Measurements from ENCODE around the gene R3HDM4. TPM values are rescaled to one million over a fixed set of nuclear protein-coding genes. Genes with fewer than 3 reads are reported as not detected.
"Not testable (repeated sequence)": the region's sequence is repeated elsewhere in the genome, so short reads cannot be mapped to it uniquely, and the experiment has no call there.

The R3HDM4 gene
- total RNA-seq, 4 donors from 2014 or later = 23.7 to 44.9 (median 32.9) TPM

DNA sequence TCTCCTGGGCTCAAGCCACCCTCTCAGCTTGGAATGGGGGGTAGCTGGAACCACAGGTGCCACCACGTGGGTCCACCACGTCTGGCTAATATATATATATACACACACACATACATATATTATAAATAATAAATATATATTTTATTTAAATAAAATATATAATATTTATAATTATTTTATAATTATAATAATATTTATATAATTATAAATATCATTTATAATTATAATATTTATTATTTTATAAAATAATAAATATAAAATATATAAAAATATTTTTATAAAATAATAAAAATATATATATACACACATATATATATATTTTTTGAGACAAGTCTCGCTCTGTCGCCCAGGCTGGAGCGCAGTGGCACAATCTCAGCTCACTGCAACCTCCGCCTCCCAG lies 58.5 kb downstream of the R3HDM4 start:
- no peaks in the 10 kb centered on the region for H3K9me3 ChIP-seq
- no peak overlapping the region for H3K27ac ChIP-seq
- peaks cover 73% of the 10 kb centered on the region for H3K27me3 ChIP-seq
- H3K4me3 ChIP-seq = no peak overlapping the region
- ATAC-seq = no peak
- no peak for TF ChIP-seq POLR2AphosphoS5 (IDR thresholded peaks at IDR 0.05)
- TF ChIP-seq EP300 (IDR thresholded peaks at IDR 0.05) = no peak
- TF ChIP-seq, protein P1, sequence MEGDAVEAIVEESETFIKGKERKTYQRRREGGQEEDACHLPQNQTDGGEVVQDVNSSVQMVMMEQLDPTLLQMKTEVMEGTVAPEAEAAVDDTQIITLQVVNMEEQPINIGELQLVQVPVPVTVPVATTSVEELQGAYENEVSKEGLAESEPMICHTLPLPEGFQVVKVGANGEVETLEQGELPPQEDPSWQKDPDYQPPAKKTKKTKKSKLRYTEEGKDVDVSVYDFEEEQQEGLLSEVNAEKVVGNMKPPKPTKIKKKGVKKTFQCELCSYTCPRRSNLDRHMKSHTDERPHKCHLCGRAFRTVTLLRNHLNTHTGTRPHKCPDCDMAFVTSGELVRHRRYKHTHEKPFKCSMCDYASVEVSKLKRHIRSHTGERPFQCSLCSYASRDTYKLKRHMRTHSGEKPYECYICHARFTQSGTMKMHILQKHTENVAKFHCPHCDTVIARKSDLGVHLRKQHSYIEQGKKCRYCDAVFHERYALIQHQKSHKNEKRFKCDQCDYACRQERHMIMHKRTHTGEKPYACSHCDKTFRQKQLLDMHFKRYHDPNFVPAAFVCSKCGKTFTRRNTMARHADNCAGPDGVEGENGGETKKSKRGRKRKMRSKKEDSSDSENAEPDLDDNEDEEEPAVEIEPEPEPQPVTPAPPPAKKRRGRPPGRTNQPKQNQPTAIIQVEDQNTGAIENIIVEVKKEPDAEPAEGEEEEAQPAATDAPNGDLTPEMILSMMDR (IDR thresholded peaks at IDR 0.05) = no peak
- TF ChIP-seq POLR2A (IDR thresholded peaks at IDR 0.05) = no peak
- H3K36me3 ChIP-seq = no peaks in the 10 kb centered on the region
- 73 to 76% methylated on average over 6 of the region's 6 CpGs for WGBS, 2 donors (ENCODE audit: low coverage in 1 of 2)
- H3K4me1 ChIP-seq = peaks cover 0 to 46% (median 17%) of the 10 kb centered on the region in 3 donors

DNA sequence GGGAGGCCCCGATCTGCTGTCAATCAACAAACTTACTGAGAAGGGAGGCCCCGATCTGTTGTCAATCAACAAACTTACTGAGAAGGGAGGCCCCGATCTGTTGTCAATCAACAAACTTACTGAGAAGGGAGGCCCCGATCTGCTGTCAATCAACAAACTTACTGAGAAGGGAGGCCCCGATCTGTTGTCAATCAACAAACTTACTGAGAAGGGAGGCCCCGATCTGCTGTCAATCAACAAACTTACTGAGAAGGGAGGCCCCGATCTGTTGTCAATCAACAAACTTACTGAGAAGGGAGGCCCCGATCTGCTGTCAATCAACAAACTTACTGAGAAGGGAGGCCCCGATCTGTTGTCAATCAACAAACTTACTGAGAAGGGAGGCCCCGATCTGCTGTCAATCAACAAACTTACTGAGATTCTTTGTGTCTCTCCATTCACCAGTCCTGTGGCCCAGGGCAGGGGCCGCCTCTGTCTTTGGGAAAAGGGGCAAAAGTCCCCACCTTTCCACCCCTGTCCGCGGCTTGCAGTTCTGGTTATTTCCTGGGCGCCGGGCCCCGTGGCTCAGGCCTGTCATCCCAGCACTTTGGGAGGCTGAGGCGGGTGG lies 59.3 kb downstream of the R3HDM4 start:
- not testable (repeated sequence) for H3K9me3 ChIP-seq, H3K36me3 ChIP-seq, H3K4me3 ChIP-seq, ATAC-seq, H3K27ac ChIP-seq
- H3K4me1 ChIP-seq = peaks cover 0 to 40% (median 16%) of the 10 kb centered on the region in 3 donors
- no CpG with 5 or more reads among the region's 17 CpGs for WGBS, 2 donors (ENCODE audit: low coverage in 1 of 2)
- H3K27me3 ChIP-seq = peaks cover 66% of the 10 kb centered on the region

DNA sequence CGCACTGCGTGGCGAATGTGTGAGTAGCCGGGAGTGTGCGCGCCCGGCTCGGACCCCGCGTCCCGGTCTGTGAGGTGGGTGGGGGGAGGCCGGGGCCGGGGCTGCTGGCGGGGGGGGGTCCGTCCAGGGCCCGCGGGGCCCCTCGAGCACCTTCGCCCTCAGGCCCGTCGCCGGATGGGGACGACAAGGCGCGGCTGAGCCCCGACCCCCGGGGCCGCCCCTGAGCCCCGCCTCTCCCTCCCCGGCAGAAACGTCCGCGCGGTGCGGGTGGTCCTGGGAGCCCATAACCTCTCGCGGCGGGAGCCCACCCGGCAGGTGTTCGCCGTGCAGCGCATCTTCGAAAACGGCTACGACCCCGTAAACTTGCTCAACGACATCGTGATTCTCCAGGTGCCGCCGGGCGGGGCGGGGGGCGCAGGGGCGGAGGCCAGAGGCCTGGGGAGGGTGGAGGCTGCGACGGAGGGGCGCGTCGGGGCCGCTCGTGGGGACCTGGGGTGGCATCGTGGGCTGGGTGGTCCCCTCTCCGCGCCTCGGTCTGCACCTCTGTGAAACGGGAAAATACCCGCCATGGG lies 59.9 kb downstream of the R3HDM4 start:
- Histone ChIP-seq H3K27me3 (peaks cover 66% of the 10 kb centered on the region), H3K9me3 (no peaks in the 10 kb centered on the region), H3K27ac (no peak overlapping the region), H3K4me1 (peaks cover 0 to 46% (median 14%) of the 10 kb centered on the region in 3 donors), H3K36me3 (no peaks in the 10 kb centered on the region), H3K4me3 (peak overlapping the region in 1 of 2 donors; percentile 10)
- TF ChIP-seq POLR2AphosphoS5 (IDR thresholded peaks at IDR 0.05) = no peak
- TF ChIP-seq POLR2A (IDR thresholded peaks at IDR 0.05) = no peak
- TF ChIP-seq EP300 (IDR thresholded peaks at IDR 0.05) = no peak
- TF ChIP-seq, protein P1 (IDR thresholded peaks at IDR 0.05) = no peak
- WGBS, 2 donors (ENCODE audit: low coverage in 1 of 2) = no CpG with 5 or more reads among the region's 67 CpGs
- ATAC-seq = no peak

DNA sequence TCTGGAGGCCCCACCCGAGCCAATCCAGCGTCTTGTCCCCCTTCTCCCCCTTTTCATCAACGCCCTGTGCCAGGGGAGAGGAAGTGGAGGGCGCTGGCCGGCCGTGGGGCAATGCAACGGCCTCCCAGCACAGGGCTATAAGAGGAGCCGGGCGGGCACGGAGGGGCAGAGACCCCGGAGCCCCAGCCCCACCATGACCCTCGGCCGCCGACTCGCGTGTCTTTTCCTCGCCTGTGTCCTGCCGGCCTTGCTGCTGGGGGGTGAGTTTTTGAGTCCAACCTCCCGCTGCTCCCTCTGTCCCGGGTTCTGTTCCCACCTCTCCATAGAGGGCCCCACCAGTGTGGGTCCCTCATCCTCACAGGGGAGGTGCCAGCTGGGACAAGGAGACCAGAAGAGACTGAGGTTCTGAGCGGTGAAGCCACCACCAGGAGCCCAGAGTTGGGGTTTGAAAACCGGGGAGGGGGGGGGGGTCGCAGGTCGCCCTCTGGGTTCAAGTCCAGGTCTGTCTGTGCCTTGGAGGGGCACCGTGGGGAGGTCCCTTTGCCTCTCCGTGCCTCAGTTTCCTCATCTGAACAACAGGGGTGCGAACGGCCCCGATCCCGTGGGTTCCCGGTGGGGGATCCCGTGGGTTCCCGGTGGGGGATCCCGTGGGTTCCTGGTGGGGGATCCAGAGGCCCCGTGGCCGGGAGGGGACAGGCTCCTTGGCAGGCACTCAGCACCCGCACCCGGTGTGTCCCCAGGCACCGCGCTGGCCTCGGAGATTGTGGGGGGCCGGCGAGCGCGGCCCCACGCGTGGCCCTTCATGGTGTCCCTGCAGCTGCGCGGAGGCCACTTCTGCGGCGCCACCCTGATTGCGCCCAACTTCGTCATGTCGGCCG lies 60.6 kb downstream of the R3HDM4 start, which contains the start of gene ELANE:
Gene ELANE, plus strand, starts transcription at position 168 of the 878 bp plus-strand sequence. Its CDS starts 26 bp downstream, at position 194.
- Histone ChIP-seq H3K36me3 (no peaks in the 10 kb centered on the region), H3K27ac (peak within 1 kb of the TSS in 3 of 4 donors; percentile 84 to 87 (median 85)), H3K4me3 (peak within 1 kb of the TSS in 1 of 2 donors; percentile 28), H3K27me3 (peaks cover 67% of the 10 kb centered on the region), H3K4me1 (peaks cover 0 to 53% (median 14%) of the 10 kb centered on the region in 3 donors), H3K9me3 (no peaks in the 10 kb centered on the region)
- 71 to 93% methylated on average over 3 to 9 of the region's 55 CpGs for WGBS, 2 donors (ENCODE audit: low coverage in 1 of 2)
- no peak for ATAC-seq
- TF ChIP-seq, protein P1 (IDR thresholded peaks at IDR 0.05) = no peak
- TF ChIP-seq POLR2AphosphoS5 (IDR thresholded peaks at IDR 0.05) (no peak), POLR2A (IDR thresholded peaks at IDR 0.05) (no peak), EP300 (IDR thresholded peaks at IDR 0.05) (no peak)

DNA sequence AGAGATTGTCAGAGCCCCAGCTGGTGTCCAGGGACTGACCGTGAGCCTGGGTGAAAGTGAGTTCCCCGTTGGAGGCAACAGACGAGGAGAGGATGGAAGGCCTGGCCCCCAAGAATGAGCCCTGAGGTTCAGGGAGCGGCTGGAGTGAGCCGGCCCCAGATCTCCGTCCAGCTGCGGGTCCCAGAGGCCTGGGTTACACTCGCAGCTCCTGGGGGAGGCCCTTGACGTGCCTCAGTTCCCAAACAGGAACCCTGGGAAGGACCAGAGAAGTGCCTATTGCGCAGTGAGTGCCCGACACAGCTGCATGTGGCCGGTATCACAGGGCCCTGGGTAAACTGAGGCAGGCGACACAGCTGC lies 62.1 kb downstream of the R3HDM4 start:
- H3K27me3 ChIP-seq = peaks cover 73% of the 10 kb centered on the region
- H3K4me3 ChIP-seq = peak overlapping the region in 1 of 2 donors; percentile 28
- H3K36me3 ChIP-seq = no peaks in the 10 kb centered on the region
- peak overlapping the region; percentile 36 to 87 (median 84) for H3K27ac ChIP-seq
- WGBS, 2 donors (ENCODE audit: low coverage in 1 of 2) = no CpG with 5 or more reads among the region's 13 CpGs
- TF ChIP-seq EP300 (IDR thresholded peaks at IDR 0.05) (no peak), POLR2A (IDR thresholded peaks at IDR 0.05) (no peak), POLR2AphosphoS5 (IDR thresholded peaks at IDR 0.05) (no peak)
- TF ChIP-seq, protein P1 (IDR thresholded peaks at IDR 0.05) = no peak
- no peaks in the 10 kb centered on the region for H3K9me3 ChIP-seq
- H3K4me1 ChIP-seq = peaks cover 0 to 53% (median 14%) of the 10 kb centered on the region in 3 donors
- no peak for ATAC-seq

Data from gastroesophageal sphincter (tissue), 4 donors.